Measurements from ENCODE around the gene PRPH. TPM values are rescaled to one million over a fixed set of nuclear protein-coding genes. Genes with fewer than 3 reads are reported as not detected.

The PRPH gene
- total and polyA plus RNA-seq, 2 of the 8 experiments (the other 6 are each of a cell fraction or from before 2014, with no cell fraction given) = 0.79 to 1.4 TPM

DNA sequence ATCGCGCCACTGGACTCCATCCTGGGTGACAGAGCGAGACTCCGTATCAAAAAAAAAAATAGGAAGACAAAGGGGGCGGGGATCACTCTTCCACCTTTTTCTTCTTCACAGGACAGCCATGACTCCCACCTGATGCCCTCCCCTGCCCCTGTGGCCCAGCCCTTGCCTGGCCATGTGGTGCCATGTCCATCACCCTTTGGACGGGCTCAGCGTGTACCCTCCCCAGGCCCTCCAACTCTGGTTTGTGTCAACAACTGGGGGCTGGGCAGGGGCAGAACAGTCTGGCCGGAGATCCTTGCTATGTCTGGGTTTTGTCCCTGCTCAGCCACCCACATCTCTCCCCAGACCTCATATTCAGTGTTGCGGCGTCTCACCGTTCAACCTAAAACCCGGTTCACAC, 33.9 kb downstream of the PRPH start (continued):
- TF ChIP-seq CREB1 (IDR thresholded peaks at IDR 0.05) (no peak), PHF8 (conservative IDR thresholded peaks at IDR 0.05; ENCODE audit: low read depth, low read length) (no peak), GABPA (IDR thresholded peaks at IDR 0.05; ENCODE audit: borderline replicate concordance, insufficient read depth, low read length) (no peak)
- TF ChIP-seq, protein P1, sequence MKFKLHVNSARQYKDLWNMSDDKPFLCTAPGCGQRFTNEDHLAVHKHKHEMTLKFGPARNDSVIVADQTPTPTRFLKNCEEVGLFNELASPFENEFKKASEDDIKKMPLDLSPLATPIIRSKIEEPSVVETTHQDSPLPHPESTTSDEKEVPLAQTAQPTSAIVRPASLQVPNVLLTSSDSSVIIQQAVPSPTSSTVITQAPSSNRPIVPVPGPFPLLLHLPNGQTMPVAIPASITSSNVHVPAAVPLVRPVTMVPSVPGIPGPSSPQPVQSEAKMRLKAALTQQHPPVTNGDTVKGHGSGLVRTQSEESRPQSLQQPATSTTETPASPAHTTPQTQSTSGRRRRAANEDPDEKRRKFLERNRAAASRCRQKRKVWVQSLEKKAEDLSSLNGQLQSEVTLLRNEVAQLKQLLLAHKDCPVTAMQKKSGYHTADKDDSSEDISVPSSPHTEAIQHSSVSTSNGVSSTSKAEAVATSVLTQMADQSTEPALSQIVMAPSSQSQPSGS (IDR thresholded peaks at IDR 0.05; ENCODE audit: low read length) = no peak

All from H1 (cell line).